HCT116 (cell line): ENCODE results near the gene TAF11L3. TPM values are rescaled to one million over a fixed set of nuclear protein-coding genes. Genes with fewer than 3 reads are reported as not detected.
"Not testable (repeated sequence)": the region's sequence is repeated elsewhere in the genome, so short reads cannot be mapped to it uniquely, and the experiment has no call there.

Source experiments
- ATAC-seq: fragments of 200-7000 bp; cut with Tn5 transposase; 2 replicates; pipeline ENCODE4 v1.9.1; 2020; ENCODE audit warnings: mild to moderate bottlenecking, moderate library complexity
- BruUV-seq: library from RNA; stranded (reverse); fragments of 400-500 nt; replicated peaks from 2 replicates; lab custom pipeline; 2021; lab: Mats Ljungman, UMichigan
- CTCF ChIA-PET: fragments of 300-600 bp; sonication (Branson Sonifier 250); formaldehyde crosslinking; loops from one replicate; lab custom pipeline; 2021; ENCODE audit warnings: antibody characterized with exemption; lab: Charles Lee
- POLR2A ChIA-PET: fragments of 300-600, 350-600 bp; sonication (Branson Sonifier 250); formaldehyde crosslinking; loops from one replicate; lab custom pipeline; 2021; ENCODE audit warnings: antibody characterized with exemption; lab: Charles Lee
- RAD21 ChIA-PET, 2 experiments: fragments of 300-600 bp; sonication (Branson Sonifier 250); formaldehyde crosslinking; loops; one replicate each; lab custom pipeline; 2023; ENCODE audit warnings: low total read pairs in 2 of 2; ENCODE audit not compliant: uncharacterized antibody in 2 of 2, unreplicated experiment in 2 of 2, low non-redundant PET in 1 of 2; lab: Charles Lee
- DNase-seq: peaks from one replicate; pipeline ENCODE4 v3.0.0-alpha.2; 2010; ENCODE audit warnings: low read depth, low spot score
- H2AFZ ChIP-seq: fragments of 200-600 bp; shearing (Covaris generic), sonication (generic); 2 replicates; pipeline ENCODE4 v1.6.1; 2017; ENCODE audit warnings: low read depth, mixed run types, mixed read lengths, antibody characterized with exemption, low read length; ENCODE audit not compliant: poor library complexity, severe bottlenecking
- H3K27ac ChIP-seq: 2 replicates; pipeline ENCODE4 v1.5.1; 2012; ENCODE audit warnings: low read depth, low read length
- H3K27me3 ChIP-seq: fragments of 200-600 bp; sonication (generic); 2 replicates; pipeline ENCODE4 v1.6.1; 2016; ENCODE audit warnings: mixed run types, low read length, mixed read lengths; ENCODE audit not compliant: insufficient read depth
- H3K36me3 ChIP-seq, 2 experiments: fragments of 200-500 bp in 1 of 2; fragments of 200-600 bp in 1 of 2; sonication (Bioruptor generic) in 1 of 2; sonication (generic) in 1 of 2; 2 replicates each; pipeline versions ENCODE4 v1.5.1 to v1.6.1; 2014 to 2016; ENCODE audit warnings: low read length in 2 of 2, inconsistent platforms in 1 of 2, mixed read lengths in 1 of 2, mixed run types in 1 of 2; ENCODE audit not compliant: insufficient read depth in 2 of 2, control insufficient read depth in 1 of 2
- H3K4me1 ChIP-seq, 2 experiments: fragments of 200-600 bp in 1 of 2; sonication (generic) in 1 of 2; 2 replicates each; pipeline versions ENCODE4 v1.5.1 to v1.6.1; 2012 to 2017; ENCODE audit warnings: low read length in 2 of 2, inconsistent platforms in 1 of 2, mild to moderate bottlenecking in 1 of 2, mixed read lengths in 1 of 2, mixed run types in 1 of 2, moderate library complexity in 1 of 2; ENCODE audit not compliant: insufficient read depth in 2 of 2, control insufficient read depth in 1 of 2
- H3K4me2 ChIP-seq: fragments of 200-600 bp; sonication (generic); 2 replicates; pipeline ENCODE4 v1.6.1; 2017; ENCODE audit warnings: mixed run types, low read length, mixed read lengths
- H3K4me3 ChIP-seq, 2 experiments: fragments of 200-600 bp in 1 of 2; sonication (generic) in 1 of 2; replicated peaks in 1 of 2; 2 replicates each; pipeline ENCODE4 v1.5.1; 2011 to 2016; ENCODE audit warnings: low read length in 2 of 2, control low read depth in 1 of 2, low read depth in 1 of 2, mild to moderate bottlenecking in 1 of 2, mixed read lengths in 1 of 2, mixed run types in 1 of 2
- H3K79me2 ChIP-seq: fragments of 200-600 bp; sonication (generic); 2 replicates; pipeline ENCODE4 v1.6.1; 2017; ENCODE audit warnings: mild to moderate bottlenecking, mixed run types, low read length, moderate library complexity, mixed read lengths; ENCODE audit not compliant: insufficient read depth
- H3K9ac ChIP-seq: fragments of 200-600 bp; sonication (generic); 2 replicates; pipeline ENCODE4 v1.6.1; 2016; ENCODE audit warnings: low read length, mixed read lengths
- H3K9me2 ChIP-seq: fragments of 200-600 bp; sonication (generic), shearing (Covaris generic); 2 replicates; pipeline ENCODE4 v1.6.1; 2017; ENCODE audit warnings: mixed run types, mild to moderate bottlenecking, moderate library complexity; ENCODE audit not compliant: insufficient read depth
- H3K9me3 ChIP-seq, 2 experiments: fragments of 200-500 bp in 1 of 2; fragments of 200-600 bp in 1 of 2; sonication (Bioruptor generic) in 1 of 2; sonication (generic) in 1 of 2; 2 replicates each; pipeline ENCODE4 v1.6.1; 2014 to 2017; ENCODE audit warnings: low read length in 2 of 2, mixed read lengths in 2 of 2, inconsistent platforms in 1 of 2, low read depth in 1 of 2, mild to moderate bottlenecking in 1 of 2, mixed run types in 1 of 2, moderate library complexity in 1 of 2; ENCODE audit not compliant: control insufficient read depth in 1 of 2, insufficient read depth in 1 of 2
- H4K20me1 ChIP-seq: fragments of 200-600 bp; sonication (generic), shearing (Covaris generic); 2 replicates; pipeline ENCODE4 v1.6.1; 2017; ENCODE audit warnings: mixed run types, mild to moderate bottlenecking, moderate library complexity; ENCODE audit not compliant: insufficient read depth
- CBX3 ChIP-seq: IDR thresholded peaks from 2 replicates; pipeline ENCODE4 v1.6.1; 2012; ENCODE audit warnings: low read depth
- CEBPB ChIP-seq: IDR thresholded peaks from 2 replicates; pipeline ENCODE4 v1.6.1; 2012; ENCODE audit warnings: low read depth
- EGR1 ChIP-seq: IDR thresholded peaks from 2 replicates; pipeline ENCODE4 v1.6.1; 2012; ENCODE audit warnings: low read depth
- POLR2A ChIP-seq: IDR thresholded peaks from 2 replicates; pipeline ENCODE4 v1.7.0; 2011; ENCODE audit warnings: borderline replicate concordance; ENCODE audit not compliant: insufficient read depth, insufficient read length; ENCODE audit errors: extremely low read depth
- POLR2AphosphoS5 ChIP-seq: IDR thresholded peaks from 2 replicates; pipeline ENCODE4 v1.6.1; 2011; ENCODE audit warnings: mild to moderate bottlenecking, low read depth, low read length, moderate library complexity
- SRF ChIP-seq: IDR thresholded peaks from 2 replicates; pipeline ENCODE4 v1.6.1; 2012; ENCODE audit warnings: low read depth
- ZNF274 ChIP-seq: fragments of 200-500 bp; sonication (Bioruptor generic); IDR thresholded peaks from 2 replicates; pipeline ENCODE4 v1.6.1; 2014; ENCODE audit warnings: mild to moderate bottlenecking, low read depth, low read length, inconsistent platforms
- intact Hi-C: fragments of 100-400 bp; cut with micrococcal nuclease; formaldehyde crosslinking; loops from 2 replicates; pipeline ENCODE4 v1.10.0; 2022
- total RNA-seq: library from RNA; stranded (reverse); gene quantifications from one replicate; pipeline ENCODE4 v1.2.1, GENCODE V29; 2021; ENCODE audit not compliant: unreplicated experiment

TAF11L3 gene
- total RNA-seq, 1 experiment from 2014 or later: not detected

GRCh38 chr5:17491257-17491656 lies 26.9 kb upstream of the TAF11L3 start:
- ATAC-seq, H3K36me3 ChIP-seq, H3K79me2 ChIP-seq, BruUV-seq, H3K27me3 ChIP-seq, CTCF ChIA-PET, H2AFZ ChIP-seq, DNase-seq, H3K27ac ChIP-seq, RAD21 ChIA-PET, H4K20me1 ChIP-seq, H3K4me3 ChIP-seq, H3K4me1 ChIP-seq, H3K9me2 ChIP-seq, POLR2A ChIA-PET, H3K9ac ChIP-seq, H3K4me2 ChIP-seq, H3K9me3 ChIP-seq, intact Hi-C loops: not testable (repeated sequence)

- no peaks in the 10 kb centered on the region for H3K27me3 ChIP-seq
- H3K36me3 ChIP-seq: no peaks in the 10 kb centered on the region
- no peak overlapping the region for H3K27ac ChIP-seq
- no TSS peak for BruUV-seq
- CTCF ChIA-PET: no interaction called here
- intact Hi-C loops: no loop called here
- H3K79me2 ChIP-seq: no peaks in the 10 kb centered on the region
- TF ChIP-seq EGR1 (no peak), ZNF274 (no peak), POLR2A (no peak), SRF (no peak), CBX3 (no peak), POLR2AphosphoS5 (no peak), CEBPB (no peak)
- peaks cover 0 to 7% of the 10 kb centered on the region in 2 experiments; a peak in 1 of 4 replicates for H3K9me3 ChIP-seq
- no peak overlapping the region for H2AFZ ChIP-seq
- no peak overlapping the region for H3K4me2 ChIP-seq
- DNase-seq (no peak), ATAC-seq (no peak)
- no peak overlapping the region for H3K4me3 ChIP-seq
- H3K4me1 ChIP-seq: no peaks in the 10 kb centered on the region
- no peaks in the 10 kb centered on the region for H4K20me1 ChIP-seq
- H3K9me2 ChIP-seq: no peaks in the 10 kb centered on the region
- RAD21 ChIA-PET: no interaction called here
- H3K9ac ChIP-seq: no peak overlapping the region
- POLR2A ChIA-PET: no interaction called here
Observed at GRCh38 chr5:17492770-17493169, 25.4 kb upstream of the TAF11L3 start.
